ENCODE measurements around the gene MOB3B.

DNA sequence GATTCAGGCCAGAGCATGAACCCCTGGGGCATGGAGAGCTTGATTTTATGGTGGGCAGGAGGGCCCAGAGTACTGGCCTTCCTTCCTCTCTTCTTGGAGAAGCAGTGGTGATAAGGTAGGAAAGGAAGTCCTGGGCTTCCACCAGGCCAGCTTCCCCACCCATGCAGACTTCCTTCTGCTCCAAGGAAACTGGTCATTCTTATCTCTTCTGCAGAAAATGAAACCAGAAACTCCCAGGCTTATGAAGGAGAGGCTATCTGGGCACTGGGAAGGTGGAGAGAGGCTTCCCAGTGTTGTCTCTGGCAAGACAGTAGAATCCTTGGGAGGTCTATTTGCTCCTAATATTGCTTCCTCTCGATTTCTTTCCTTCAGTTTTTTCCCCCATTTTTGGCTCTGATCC is 122.1 kb downstream of the MOB3B start:
- TF ChIP-seq, protein P1, sequence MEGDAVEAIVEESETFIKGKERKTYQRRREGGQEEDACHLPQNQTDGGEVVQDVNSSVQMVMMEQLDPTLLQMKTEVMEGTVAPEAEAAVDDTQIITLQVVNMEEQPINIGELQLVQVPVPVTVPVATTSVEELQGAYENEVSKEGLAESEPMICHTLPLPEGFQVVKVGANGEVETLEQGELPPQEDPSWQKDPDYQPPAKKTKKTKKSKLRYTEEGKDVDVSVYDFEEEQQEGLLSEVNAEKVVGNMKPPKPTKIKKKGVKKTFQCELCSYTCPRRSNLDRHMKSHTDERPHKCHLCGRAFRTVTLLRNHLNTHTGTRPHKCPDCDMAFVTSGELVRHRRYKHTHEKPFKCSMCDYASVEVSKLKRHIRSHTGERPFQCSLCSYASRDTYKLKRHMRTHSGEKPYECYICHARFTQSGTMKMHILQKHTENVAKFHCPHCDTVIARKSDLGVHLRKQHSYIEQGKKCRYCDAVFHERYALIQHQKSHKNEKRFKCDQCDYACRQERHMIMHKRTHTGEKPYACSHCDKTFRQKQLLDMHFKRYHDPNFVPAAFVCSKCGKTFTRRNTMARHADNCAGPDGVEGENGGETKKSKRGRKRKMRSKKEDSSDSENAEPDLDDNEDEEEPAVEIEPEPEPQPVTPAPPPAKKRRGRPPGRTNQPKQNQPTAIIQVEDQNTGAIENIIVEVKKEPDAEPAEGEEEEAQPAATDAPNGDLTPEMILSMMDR (IDR thresholded peaks at IDR 0.05): no peak
- TF ChIP-seq POLR2A (IDR thresholded peaks at IDR 0.05): no peak

Measured in vagina (tissue), 2 donors.